Mammary epithelial cell (primary cell): ENCODE data around the gene BRMS1L.

Experiments
- EZH2 ChIP-seq: IDR thresholded peaks from 2 replicates; pipeline ENCODE4 v1.6.1; 2012; ENCODE audit warnings: low read length, inconsistent platforms, borderline replicate concordance
- TF ChIP-seq, protein P1 (sequence below), 2 donors: IDR thresholded peaks in 1 of 2; conservative IDR thresholded peaks in 1 of 2; 2 replicates each; pipeline ENCODE4 v1.5.1; 2011 to 2012; ENCODE audit warnings: inconsistent platforms in 2 of 2, low read length in 2 of 2, mild to moderate bottlenecking in 2 of 2, control low read depth in 1 of 2, low read depth in 1 of 2; ENCODE audit not compliant: insufficient read depth in 1 of 2; ENCODE audit errors: extremely low read depth in 1 of 2

DNA sequence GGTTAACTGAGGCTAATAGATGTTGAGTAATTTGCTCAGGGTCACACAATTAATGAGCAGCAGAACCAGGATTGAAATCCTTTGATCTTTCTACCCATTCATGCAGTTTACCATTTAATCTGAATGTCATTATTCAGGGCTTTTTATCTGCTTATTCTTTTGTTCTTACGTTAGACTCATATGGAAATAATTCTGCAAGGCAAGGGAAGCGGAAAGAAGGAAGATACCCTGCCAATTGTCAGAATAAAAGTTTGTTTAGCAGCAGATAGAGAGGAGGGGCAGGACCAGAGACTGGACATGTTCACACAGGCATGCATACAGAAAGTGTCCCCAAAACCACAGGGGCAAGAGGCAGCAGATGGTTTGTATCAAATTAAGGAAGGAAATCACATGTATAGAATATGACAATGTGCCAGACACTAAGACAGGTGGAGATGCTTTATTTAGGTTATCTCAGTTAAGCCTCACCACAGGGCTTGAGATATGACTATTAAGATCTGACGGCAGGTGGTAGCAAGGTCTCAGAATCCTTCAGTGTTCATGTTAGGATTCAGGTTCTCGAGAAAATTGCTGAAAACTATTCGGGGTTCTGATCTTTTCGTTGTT lies 29.8 kb downstream of the BRMS1L start:
- TF ChIP-seq, protein P1, sequence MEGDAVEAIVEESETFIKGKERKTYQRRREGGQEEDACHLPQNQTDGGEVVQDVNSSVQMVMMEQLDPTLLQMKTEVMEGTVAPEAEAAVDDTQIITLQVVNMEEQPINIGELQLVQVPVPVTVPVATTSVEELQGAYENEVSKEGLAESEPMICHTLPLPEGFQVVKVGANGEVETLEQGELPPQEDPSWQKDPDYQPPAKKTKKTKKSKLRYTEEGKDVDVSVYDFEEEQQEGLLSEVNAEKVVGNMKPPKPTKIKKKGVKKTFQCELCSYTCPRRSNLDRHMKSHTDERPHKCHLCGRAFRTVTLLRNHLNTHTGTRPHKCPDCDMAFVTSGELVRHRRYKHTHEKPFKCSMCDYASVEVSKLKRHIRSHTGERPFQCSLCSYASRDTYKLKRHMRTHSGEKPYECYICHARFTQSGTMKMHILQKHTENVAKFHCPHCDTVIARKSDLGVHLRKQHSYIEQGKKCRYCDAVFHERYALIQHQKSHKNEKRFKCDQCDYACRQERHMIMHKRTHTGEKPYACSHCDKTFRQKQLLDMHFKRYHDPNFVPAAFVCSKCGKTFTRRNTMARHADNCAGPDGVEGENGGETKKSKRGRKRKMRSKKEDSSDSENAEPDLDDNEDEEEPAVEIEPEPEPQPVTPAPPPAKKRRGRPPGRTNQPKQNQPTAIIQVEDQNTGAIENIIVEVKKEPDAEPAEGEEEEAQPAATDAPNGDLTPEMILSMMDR (conservative IDR thresholded peaks at IDR 0.05 in 1 of 2, IDR thresholded peaks at IDR 0.05 in 1 of 2; ENCODE audit: extremely low read depth in 1 of 2, insufficient read depth in 1 of 2, low read depth in 1 of 2, low read length in 2 of 2): no peak
- no peak for TF ChIP-seq EZH2
